ENCODE results near the gene ATP5PO.

ATP5PO gene

DNA sequence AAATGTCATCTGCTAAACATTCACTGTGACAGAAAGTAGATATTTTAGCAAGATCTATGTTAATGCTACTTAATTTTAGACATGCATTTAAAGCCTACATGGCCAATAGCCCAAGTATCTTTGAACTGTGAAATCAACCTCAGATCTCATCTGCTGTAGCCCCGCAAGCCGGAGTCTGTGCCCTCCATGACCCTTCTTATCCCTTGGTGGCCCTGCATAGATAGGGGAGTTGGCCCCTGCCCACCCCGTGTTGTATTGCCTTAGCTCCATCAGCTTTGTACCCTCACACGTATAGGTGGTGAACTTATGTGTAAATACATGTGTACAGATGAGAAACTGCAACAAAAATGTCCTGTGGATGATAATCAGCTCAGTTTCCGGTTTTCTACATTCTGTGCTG is 18.5 kb downstream of the ATP5PO start:
- Histone ChIP-seq H3K27ac (ENCODE audit: low read depth, low read length) (no peak overlapping the region), H3K4me1 (ENCODE audit: control insufficient read depth, low read length) (peaks cover 5% of the 10 kb centered on the region), H3K27me3 (ENCODE audit: control insufficient read depth, low read length) (peaks cover 9% of the 10 kb centered on the region), H3K9me3 (ENCODE audit: control insufficient read depth, insufficient read depth, low read length) (no peaks in the 10 kb centered on the region), H3K36me3 (ENCODE audit: control insufficient read depth, low read length) (peaks cover 10% of the 10 kb centered on the region), H3K79me2 (ENCODE audit: control insufficient read depth, low read length) (no peaks in the 10 kb centered on the region), H3K4me2 (ENCODE audit: low read length) (no peak overlapping the region), H3K4me3 (ENCODE audit: low read length) (no peak overlapping the region), H3K9me2 (replicated peaks; ENCODE audit: control insufficient read depth, low read length) (no peaks in the 10 kb centered on the region), H4K20me1 (ENCODE audit: control insufficient read depth, insufficient read depth, low read depth, low read length) (no peaks in the 10 kb centered on the region), H3F3A (ENCODE audit: control insufficient read depth, insufficient read depth) (0 out of 2 replicates have a peak, but pooled peaks cover 6% of the 10 kb centered on the region)
- TF ChIP-seq, protein P1, sequence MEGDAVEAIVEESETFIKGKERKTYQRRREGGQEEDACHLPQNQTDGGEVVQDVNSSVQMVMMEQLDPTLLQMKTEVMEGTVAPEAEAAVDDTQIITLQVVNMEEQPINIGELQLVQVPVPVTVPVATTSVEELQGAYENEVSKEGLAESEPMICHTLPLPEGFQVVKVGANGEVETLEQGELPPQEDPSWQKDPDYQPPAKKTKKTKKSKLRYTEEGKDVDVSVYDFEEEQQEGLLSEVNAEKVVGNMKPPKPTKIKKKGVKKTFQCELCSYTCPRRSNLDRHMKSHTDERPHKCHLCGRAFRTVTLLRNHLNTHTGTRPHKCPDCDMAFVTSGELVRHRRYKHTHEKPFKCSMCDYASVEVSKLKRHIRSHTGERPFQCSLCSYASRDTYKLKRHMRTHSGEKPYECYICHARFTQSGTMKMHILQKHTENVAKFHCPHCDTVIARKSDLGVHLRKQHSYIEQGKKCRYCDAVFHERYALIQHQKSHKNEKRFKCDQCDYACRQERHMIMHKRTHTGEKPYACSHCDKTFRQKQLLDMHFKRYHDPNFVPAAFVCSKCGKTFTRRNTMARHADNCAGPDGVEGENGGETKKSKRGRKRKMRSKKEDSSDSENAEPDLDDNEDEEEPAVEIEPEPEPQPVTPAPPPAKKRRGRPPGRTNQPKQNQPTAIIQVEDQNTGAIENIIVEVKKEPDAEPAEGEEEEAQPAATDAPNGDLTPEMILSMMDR (IDR thresholded peaks at IDR 0.05; ENCODE audit: low read depth, low read length, poor library complexity, severe bottlenecking): no peak

DNA sequence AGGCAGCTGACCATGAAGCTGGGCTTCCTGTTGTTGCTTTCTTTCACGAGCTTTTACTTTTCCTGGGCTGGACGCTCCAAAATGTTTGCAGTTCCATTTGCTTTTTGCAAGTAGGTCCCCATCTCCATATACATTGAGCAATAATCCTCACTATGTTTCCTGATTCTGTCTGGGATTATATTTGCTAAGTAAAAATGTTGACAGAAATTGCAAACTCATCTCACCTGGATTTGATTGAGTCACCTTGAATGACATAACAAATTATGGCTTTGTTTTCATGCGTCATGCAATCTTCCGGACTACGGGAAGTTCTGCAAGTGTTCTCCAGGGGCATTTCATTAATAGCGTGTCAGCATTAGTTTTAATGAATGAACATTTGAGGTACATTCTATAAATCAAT is 18.9 kb downstream of the ATP5PO start:
- Histone ChIP-seq H3K4me2 (ENCODE audit: low read length) (no peak overlapping the region), H3K4me3 (ENCODE audit: low read length) (no peak overlapping the region), H3K36me3 (ENCODE audit: control insufficient read depth, low read length) (peaks cover 6% of the 10 kb centered on the region), H3F3A (ENCODE audit: control insufficient read depth, insufficient read depth) (0 out of 2 replicates have a peak, but pooled peaks cover 6% of the 10 kb centered on the region), H3K9me2 (replicated peaks; ENCODE audit: control insufficient read depth, low read length) (no peaks in the 10 kb centered on the region), H3K79me2 (ENCODE audit: control insufficient read depth, low read length) (no peaks in the 10 kb centered on the region), H3K9me3 (ENCODE audit: control insufficient read depth, insufficient read depth, low read length) (no peaks in the 10 kb centered on the region), H3K27me3 (ENCODE audit: control insufficient read depth, low read length) (peaks cover 9% of the 10 kb centered on the region), H4K20me1 (ENCODE audit: control insufficient read depth, insufficient read depth, low read depth, low read length) (no peaks in the 10 kb centered on the region), H3K4me1 (ENCODE audit: control insufficient read depth, low read length) (peaks cover 5% of the 10 kb centered on the region), H3K27ac (ENCODE audit: low read depth, low read length) (no peak overlapping the region)
- TF ChIP-seq, protein P1 (IDR thresholded peaks at IDR 0.05; ENCODE audit: low read depth, low read length, poor library complexity, severe bottlenecking): no peak
- no peak for TF ChIP-seq EZH2phosphoT487 (IDR thresholded peaks at IDR 0.05; ENCODE audit: borderline replicate concordance, low read length)

DNA sequence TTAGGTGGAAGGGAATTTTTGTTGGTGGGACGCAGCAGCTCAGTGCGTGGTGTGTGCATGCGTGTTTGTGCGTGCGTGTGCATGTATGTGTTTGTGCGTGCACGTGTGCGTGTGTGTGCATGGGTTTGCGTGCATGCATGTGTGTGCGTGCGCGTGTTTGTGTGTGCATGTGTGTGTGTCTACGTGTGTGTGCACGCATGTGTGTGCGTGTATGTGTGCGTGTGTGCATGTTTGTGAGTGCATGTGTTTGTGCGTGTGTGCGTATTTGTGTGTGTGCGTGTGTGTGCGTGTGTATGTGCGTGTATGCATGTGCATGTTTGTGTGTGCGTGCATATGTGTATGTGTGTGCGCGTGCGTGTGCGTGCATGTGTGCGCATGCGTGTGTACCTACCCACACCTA is 20.2 kb downstream of the ATP5PO start:
- no peaks in the 10 kb centered on the region for H3K79me2 ChIP-seq (ENCODE audit: control insufficient read depth, low read length)
- peaks cover 9% of the 10 kb centered on the region for H3K27me3 ChIP-seq (ENCODE audit: control insufficient read depth, low read length)
- no peaks in the 10 kb centered on the region for H3K9me3 ChIP-seq (ENCODE audit: control insufficient read depth, insufficient read depth, low read length)
- H3K9me2 ChIP-seq (replicated peaks; ENCODE audit: control insufficient read depth, low read length): no peaks in the 10 kb centered on the region
- peaks cover 5% of the 10 kb centered on the region for H3K4me1 ChIP-seq (ENCODE audit: control insufficient read depth, low read length)
- H4K20me1 ChIP-seq (ENCODE audit: control insufficient read depth, insufficient read depth, low read depth, low read length): no peaks in the 10 kb centered on the region
- TF ChIP-seq EZH2phosphoT487 (IDR thresholded peaks at IDR 0.05; ENCODE audit: borderline replicate concordance, low read length): no peak
- TF ChIP-seq, protein P1 (IDR thresholded peaks at IDR 0.05; ENCODE audit: low read depth, low read length, poor library complexity, severe bottlenecking): no peak
- 0 out of 2 replicates have a peak, but pooled peaks cover 6% of the 10 kb centered on the region for H3F3A ChIP-seq (ENCODE audit: control insufficient read depth, insufficient read depth)
- no peaks in the 10 kb centered on the region for H3K36me3 ChIP-seq (ENCODE audit: control insufficient read depth, low read length)
- H3K4me2 ChIP-seq (ENCODE audit: low read length): no peak overlapping the region
- no peak overlapping the region for H3K27ac ChIP-seq (ENCODE audit: low read depth, low read length)
- H3K4me3 ChIP-seq (ENCODE audit: low read length): no peak overlapping the region

Measured in DOHH2 (cell line).